NCI-H2171 (cell line): ENCODE results near the gene PARD3B.

Experiments used
- DNase-seq: peaks from one replicate; lab custom pipeline; 2025; lab: John Stamatoyannopoulos, UW

Gene PARD3B

DNA sequence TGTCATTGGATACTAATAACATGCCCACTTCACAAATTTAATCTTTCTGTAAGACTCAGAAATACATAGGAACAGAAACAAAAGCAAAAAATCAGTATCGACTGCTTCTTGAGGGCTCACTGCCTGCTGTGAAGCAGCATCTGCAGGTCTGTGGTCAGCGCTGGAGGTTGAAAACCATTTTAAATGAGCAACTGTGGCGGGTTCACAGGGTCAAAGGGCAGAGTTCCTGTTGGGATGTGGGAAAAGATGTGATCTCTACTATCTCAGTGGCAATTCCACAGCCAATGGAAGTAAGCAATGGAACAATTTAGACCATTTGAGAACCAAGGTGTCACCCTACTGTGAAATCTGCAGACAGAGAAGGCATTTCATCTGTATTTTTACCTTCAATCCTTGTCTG is 468.3 kb downstream of the PARD3B start:
- no peak for DNase-seq

DNA sequence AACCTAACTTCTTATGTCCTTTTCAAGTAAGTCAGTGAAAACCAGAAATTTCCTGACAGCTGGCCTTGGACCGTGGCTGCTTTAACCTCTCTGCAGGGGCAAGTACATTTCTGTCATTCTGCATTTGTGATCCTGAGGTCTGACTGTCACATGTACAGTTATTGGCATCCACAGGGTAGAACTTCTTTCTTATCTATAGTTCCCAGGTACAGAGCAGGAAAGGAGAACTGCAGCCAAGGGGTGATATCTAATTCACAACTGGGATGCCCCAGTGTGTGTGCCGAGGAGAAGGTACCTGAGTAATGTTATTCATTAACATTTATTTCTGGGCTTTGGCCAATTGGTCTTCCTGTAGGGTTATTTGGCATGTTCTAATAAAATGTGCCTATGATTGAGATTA is 468.9 kb downstream of the PARD3B start:
- no peak for DNase-seq

DNA sequence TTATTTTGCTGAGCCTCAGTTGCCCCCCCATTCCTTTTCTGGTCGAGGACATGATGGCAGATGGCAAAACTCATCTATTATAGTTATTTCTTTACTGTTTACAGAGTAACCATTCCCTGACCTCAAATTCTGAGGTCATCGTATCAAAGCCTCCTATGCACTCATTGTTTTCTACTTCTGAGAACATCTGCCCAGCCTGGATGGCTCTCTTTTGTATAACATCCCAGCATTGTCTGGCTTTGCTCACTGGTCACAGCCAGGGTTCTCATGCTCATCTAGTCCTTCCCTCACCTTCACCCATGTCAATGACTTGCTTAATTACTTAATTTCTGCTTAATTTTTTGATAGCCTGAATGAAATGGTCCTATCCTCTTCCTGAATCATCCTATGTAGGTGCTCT is 472.1 kb downstream of the PARD3B start:
- no peak for DNase-seq

DNA sequence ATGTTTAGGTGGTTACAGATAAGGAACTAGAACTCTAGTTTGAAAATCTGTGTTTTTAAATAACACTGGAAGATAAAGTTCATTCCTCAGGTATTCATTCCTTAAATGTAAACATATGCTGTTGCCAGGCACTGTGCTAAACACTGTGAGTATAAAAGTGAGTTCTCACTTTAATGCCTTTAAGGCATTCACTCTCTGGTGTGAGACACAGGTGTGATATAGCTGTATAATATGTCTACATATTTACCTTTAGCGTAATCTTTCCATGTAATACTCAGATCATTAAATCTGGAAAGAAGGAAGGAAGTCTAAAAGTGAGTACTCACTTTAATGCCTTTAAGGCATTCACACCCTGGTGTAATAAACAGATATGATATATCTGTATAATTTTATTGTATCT is 472.6 kb downstream of the PARD3B start:
- no peak for DNase-seq

DNA sequence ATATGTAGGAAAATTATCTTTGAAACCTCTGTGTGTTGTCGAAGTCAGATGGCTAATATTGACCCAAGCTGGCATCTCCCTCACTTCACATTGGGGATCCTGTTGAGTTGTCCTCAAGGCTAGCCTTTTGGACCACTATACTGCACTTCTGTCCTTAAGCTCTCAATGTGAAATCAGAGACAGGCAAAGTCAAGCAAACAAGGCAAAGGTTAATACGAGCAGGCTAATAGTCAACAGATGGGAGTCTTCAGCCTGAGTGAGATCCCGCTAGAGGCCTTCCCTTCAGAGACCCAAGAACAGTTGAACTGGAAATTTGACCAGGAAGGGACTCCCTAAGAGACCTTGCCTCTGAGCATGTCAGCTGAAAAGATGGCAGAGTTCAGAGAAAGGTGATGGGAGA is 475.4 kb downstream of the PARD3B start:
- DNase-seq: peak; percentile 66

DNA sequence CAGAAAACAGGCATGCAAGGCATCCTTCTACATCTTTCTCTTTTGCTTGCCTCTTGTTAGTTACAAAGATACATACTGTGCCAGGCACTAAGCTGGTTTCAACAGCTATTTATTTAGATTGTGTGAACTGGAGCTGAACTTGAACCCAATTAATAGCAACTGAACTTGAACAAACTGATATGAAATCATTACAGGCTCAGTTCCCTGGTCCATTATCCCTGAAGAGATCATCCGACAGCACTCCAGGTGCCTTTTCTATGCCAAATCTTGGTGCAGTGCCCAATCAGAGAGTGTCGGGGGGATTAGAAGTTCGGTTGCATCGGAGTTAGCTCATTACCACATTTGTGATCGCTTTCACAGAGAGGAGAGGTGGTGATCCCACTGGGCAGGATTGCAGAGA is 477.6 kb downstream of the PARD3B start:
- peak; percentile 90 for DNase-seq

DNA sequence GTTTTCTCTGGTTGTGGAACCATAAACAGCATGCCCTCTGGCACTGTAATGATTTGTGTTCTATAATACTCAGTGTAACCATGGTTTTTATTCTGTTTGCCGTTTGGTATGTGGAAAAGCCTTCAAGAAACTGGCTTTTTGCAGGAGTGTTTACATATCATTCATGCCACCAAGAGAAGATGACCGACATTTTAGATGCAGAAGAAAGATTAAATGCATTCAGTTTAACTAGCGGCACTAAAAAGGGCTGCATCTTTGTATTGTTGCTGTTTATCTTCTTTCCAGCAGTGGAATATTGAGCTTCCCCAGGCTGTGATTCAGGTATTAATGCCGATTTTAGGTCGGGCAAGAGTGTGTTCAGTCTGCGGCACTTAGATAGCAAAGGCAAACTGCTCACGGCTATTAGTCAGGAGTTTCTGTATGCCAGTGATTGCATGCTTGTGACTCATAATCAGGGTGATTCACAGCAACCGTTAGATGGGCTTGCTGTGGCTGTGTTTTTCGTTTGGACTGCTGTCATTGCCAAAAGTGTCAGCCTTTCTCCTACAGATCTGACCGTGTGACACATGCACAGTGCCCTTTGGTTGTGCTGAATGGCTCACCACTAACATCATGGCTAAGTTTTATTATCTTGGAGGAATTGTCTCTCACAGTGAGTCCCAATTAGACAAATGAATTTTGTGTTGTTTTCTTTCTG is 479.7 kb downstream of the PARD3B start:
- no peak for DNase-seq

DNA sequence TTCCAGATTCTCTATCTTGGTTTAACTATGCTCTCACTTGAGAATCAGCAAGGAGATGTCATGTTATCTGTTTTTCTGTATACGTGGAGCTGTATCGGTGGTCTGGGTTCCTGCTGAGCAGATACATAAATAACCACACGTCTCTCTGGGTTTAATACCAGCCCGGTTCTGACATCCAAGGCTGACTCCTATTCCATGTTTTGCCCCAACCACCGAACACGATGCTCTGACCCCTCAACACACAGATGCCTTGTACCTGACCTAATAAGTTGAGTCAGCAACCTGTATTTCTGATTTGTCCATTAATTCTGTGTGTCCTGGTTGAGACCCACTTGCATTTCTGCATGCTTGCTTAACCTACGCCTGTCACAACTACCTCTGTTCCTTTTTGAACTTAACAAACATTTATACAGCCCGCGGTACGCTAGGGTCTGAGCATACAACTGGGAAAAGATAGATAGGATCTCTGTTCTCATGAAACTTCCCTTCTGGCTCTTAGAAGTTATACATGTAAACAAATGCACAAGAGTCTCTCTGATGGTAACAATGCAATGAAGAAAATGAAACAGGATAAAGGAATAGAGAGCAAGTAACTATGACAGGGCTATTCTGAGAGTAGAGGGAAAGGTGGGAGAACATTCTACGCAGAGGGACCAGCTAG is 480.4 kb downstream of the PARD3B start:
- DNase-seq: no peak

DNA sequence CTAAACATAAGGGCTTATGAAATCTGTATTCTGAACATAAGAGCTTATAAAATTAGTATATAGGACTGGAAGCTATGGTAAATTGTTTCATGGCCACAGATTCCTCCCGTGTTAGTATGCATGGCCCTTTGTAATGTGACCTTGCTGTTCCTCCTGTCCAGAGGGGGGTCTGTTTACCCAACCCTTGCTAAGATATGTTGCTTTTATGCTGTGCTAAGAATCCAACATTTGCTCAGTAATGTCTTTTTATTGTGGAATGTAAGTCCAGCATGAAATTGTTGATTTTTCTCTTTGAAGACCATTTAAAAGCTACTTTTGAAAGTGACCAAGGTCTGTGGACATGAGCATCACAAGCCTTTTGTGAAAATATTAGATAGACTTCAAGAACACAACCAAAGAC is 485.4 kb downstream of the PARD3B start:
- DNase-seq: no peak

DNA sequence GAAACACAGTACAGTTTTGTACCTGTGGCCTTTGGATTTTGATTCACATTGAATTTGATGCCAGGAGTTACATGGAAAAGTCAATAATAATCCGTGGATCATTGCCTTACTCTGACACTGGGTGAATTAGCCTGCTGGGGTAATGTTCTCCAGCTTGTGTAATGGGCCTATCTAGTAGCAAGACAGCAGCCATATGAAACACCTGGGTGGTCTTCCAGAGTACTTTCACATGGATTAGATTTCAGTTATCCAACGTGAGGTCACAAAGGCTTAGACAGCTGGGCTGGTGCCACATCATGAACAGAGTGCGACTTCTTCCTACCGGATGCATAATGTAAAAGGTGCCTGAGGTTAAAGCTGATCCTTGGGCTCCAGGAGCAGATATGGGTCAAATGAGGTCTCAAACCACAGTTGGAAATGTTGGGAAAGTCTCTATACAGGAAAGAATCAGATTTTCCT is 486.8 kb downstream of the PARD3B start:
- peak; percentile 26 for DNase-seq

DNA sequence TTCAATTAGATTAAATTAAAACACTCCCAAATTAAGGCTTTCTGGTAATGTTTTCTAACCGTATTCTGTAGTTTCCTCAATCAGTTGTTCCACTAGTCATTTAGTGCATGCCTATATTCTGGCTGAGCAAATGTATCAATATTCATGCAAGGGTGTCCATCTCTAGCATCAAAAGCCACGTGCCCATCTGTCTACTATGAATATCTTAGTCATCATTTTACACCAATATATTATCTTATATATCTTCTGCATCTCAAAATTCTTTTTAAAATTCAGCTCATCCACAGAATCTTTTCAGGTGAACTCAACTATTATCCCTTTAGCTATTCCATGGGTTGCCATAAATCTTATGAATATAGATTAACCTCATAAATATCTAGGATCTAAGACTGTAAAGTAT is 488.2 kb downstream of the PARD3B start:
- no peak for DNase-seq

DNA sequence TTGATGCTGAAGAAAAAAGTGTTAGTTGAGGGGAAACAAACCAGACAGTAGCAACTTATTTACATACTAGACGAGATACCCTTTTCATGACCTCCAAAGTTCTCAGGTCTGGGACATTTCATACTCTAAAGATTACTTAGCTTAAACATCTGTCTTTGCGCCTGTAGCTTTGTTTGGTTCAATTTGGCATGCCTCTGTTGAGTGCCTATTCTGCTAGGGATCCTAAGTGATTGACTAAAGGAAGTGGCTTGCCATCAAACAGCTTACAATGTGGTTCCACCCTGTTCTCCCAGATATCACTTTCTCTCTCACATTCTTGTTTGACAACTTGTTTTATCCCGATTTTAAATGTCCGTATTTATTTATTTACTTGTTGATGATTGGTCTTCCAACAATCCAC is 488.8 kb downstream of the PARD3B start:
- DNase-seq: no peak

DNA sequence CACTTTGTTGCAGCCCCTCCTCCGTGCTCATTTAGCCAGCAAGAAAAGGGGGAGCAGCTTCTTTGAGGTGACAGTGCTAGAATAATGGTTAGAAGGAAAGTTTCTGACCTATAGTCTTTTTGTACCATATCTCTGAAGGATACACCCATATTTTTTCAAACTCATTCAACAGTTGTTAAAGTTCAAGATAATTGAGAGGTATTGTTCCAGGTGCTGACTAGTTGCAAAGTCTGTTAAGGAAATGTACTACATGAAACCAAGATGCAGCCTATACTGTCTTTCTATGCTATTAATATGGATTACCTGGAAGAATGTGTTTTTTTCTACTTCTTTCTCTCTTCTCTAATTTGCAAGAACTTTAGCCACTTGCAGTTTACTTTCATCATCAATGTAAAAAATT is 495.0 kb downstream of the PARD3B start:
- no peak for DNase-seq

DNA sequence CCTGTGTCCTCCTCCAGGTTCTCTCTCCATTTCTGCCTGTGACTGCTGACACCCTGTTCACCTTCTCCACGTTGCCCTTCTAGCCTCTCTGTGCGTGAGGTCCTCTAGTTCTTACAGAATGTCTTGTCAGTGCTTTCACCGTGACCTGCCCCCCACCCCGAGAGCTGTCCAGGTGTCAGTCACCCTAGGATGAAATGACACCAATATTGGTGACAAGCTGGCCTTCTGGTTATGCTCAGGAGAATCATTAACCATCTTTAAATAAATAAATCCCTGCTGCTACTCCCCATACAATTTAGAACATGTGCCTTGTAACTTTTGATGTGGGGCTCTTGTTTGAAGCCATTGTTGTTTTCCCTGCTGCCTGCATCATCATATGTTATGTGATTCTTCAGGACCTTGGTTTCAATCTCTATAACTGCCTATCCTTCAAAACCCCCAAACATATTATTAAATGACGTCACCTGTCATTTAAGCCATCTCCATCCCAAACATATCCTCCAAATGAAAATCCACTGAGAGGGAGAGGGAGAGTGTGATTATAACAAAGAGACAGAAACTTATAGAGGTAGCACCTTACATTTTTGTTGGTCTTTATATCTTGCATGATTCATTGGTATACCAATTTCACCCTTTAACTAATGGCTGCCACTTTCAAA is 496.3 kb downstream of the PARD3B start:
- DNase-seq: no peak

DNA sequence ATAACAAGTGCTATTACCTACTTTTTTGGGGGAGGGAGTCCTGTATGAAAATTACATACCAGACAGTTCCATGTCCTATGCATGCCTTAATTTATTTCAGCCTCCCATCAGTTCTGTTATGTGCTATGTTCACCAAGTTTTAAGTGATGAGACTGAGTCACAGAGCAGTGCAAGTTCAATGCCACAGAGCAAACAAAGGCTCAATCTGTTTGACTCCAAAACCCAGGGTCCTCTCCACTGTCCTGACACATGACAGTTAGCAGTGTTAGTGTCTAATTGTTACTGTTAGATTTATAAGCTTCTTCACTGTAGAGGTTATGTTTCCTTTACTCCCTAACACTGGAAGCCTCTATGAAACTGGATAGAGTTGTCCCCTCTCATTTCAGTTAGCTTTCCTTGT is 498.0 kb downstream of the PARD3B start:
- no peak for DNase-seq

DNA sequence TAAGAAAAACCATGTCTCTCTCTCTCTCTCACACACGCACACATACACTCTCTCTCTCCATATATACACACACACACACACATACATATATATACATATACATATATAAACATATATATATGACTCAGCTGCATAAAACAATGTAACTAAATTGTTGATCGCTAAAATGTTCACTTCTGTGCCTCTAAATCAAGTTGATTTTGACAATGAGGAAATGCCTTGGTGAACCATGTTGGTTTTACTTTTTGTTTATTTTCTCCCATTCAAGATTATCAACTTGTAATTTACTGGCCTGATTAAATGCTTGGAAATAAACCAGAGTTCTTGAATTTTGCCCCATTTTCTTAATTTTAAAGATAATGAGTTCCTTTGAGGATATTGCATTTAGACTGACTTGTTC is 500.4 kb downstream of the PARD3B start:
- DNase-seq: no peak

DNA sequence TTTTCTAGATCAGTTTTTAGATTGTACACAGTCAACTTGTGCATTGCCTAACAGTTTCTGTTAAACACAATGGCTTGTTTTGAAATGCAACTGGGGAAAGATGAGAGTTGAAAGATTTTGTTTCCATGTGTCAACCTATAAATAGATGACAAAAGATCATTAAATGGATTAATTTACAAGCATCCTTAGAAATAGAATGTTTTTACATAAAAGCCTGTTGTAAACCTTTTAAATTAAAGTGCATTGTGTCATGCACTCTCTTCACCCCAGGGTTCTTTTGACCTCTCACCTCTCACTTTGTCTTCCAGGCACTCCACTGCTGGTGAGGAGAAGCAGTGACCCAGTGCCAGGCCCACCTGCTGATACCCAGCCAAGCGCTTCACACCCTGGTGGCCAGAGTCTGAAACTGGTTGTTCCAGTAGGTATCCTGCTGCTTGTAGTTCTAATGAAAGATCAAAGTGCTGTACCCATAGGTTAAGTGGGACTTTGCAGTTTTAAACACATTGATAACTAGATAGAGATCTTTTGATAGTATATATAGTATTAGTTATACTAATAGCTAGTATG is 502.1 kb downstream of the PARD3B start:
- DNase-seq: no peak

DNA sequence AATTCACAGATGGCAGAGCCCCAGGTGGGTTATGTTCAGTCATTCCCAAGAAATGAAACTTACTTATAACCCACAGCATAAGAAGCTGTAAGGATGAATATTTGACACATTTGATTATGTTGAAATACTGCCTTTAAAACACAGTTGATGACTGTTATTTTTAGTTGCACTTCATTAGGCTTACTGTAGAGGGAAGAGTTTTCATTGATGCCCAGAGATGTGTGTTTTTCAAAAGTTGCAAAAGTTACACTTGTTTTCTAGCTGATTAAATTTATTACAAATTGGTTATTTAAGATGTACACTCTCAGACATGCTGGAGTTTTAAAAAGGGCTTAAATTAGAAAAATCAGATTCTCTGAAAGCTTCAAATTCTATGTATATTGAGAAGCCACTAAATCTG is 506.1 kb downstream of the PARD3B start:
- DNase-seq: no peak

DNA sequence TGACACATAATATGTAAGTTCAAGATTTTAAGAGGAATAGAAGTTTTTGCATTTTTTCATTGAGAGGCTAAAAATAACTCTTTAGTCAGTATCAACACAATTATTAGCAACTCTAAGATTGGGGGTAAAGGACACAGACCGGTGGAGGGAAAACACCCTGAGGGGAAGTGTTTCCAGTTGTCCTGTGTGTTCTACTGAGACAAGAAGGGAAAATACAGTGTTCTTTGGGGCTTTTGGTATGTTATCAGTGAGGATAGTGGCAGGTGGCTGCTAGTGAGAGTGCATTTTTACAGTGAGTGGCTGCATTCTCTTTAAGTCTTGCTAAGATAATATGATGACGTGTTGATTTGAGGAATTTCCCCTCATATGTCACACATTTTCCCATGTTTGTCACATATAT is 507.5 kb downstream of the PARD3B start:
- no peak for DNase-seq

DNA sequence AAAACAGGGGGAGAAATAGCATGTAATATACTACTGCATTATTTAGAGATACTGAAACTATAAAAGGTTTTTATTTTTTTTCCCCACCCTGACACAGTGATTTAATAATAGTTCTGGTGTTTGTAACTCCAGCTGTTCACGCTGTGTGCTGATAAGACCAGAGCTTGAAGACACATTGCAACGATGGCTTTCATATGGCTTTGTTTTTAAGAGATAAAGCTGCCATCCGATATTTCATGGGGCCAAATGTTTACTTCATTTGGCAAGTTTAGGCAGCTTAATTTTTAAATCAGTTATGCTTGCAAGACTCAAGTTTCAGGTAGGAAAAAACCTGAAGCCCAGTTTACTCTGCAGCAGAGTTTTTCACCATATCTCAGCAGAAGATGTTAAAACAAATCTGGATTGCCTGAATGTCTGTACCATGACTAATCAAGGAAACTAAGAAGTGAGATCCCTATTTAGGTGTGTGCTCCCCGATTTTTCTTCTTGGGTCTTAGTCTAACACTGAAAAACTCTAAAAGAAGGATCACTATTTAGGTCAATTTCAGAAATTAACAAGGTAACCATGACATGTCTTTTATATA is 508.6 kb downstream of the PARD3B start:
- DNase-seq: peak; percentile 88

DNA sequence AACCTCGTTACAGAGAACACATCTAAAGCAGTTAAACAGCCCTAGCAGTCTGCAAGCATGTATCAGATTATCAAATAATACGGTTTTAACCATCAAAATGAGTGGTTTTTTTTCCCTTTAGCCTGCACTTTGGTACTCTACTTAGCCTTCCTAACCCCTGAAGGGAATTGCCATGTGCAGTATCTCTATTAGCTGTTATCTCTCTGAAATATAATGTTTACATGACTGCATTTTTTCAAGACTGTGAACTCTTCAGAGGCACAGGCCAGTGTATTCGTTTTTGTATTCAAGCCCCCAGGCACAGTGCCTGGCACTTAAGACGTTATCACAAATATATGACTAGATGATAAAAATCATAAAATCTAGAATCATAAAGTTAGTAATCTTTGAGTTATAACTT is 509.5 kb downstream of the PARD3B start:
- DNase-seq: no peak

DNA sequence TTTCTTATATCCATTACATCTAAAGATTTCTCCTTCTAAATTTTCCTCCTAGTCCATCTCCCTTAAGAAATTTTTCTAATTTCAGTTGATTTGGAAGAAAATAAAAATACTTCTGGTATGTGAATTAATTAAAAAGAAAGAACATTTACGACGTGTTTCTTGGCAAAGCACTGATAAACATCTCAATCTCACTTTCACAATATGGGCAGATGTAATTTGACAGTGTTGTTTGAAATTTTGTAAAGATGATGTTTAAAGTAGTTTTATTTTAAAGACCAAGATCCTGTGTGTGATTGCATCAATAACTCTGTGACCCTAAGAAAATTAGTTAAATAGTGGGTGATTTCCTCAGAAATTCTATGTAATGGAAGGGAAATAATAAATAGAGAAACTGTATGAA is 510.0 kb downstream of the PARD3B start:
- DNase-seq: no peak

DNA sequence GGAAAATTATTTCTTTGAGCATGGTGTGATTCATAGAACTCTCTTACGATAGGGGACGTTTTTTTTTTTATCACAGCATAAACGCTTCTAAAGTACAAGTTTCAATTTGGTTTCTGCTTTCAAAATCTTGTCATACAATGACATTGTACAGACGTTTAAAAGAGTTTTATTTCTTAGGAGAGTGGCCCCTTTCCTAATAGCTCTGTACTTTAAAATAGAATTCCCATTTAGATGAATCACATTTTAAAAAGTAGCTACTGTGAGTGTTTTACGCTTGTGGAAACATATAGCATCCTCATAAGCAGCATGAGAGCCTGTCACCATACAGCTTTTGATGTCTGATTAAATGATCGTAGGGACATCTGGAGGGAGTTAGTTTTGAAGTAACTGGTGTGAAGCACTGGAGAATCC is 510.9 kb downstream of the PARD3B start:
- DNase-seq: peak; percentile 31
